HTERT RPE-1 (cell line): ENCODE results near the gene ABLIM1.

Experiments
- in situ Hi-C: fragments of 300-500 bp; cut with MboI; formaldehyde crosslinking; loops from 4 replicates; pipeline ENCODE4 v1.14.3; 2020; ENCODE audit warnings: low sequenced_read_pairs

The ABLIM1 gene

DNA sequence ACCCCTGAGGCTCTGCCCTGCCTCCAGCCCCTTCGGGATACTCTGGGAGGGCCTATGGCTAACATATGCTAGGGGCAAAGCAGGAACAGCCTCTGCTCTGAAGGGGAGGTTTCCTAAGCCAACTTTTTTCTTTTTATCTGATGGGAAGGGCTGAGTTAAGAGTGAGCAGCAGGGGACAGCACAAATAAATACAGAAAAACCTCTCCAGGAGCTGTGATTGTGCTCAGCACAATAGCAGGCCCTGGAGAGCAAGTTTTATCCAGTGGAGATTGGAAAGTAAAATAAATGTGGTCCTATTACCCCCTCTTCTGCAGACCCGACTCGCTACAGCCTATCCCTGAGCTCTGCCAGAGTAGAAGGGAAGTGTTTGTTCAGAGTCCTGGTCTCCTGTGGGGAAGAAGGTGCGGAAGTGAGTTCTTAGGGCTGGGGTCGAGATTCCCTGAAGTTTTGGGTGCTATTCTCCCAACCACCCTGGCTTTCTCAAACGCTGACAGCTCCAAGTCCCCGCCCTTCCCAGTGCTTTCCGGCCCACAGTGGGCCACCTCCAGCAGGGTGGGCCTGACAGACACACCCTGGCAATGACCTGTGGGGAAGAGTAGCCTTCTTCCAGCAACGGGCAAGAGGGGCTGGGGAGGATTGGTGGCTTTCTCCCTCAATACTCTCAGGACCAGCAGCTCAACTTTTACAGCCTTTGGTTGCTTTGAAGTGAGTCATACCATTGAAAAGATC is 230.8 kb downstream of the ABLIM1 start:
- in situ Hi-C loops: no loop called here

DNA sequence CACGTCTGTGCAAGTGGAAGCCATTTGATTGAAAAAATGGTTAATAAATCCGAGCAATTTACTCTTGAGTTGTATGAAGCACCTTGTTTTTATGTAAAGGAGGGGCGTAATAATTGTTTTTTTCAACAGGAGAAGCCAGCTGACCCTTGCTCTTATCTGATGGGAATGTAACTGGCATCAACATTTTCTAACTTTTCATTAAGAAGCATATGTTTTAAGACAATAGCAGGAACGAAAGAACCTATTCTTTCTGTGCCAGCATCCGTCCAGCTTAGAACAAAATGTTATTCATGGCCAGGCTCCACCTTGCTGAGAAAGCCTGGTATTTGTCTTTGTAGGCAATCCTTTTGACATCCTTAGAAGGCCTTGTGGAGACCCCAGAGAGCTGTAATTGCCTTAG is 231.6 kb downstream of the ABLIM1 start:
- in situ Hi-C loops: no loop called here

DNA sequence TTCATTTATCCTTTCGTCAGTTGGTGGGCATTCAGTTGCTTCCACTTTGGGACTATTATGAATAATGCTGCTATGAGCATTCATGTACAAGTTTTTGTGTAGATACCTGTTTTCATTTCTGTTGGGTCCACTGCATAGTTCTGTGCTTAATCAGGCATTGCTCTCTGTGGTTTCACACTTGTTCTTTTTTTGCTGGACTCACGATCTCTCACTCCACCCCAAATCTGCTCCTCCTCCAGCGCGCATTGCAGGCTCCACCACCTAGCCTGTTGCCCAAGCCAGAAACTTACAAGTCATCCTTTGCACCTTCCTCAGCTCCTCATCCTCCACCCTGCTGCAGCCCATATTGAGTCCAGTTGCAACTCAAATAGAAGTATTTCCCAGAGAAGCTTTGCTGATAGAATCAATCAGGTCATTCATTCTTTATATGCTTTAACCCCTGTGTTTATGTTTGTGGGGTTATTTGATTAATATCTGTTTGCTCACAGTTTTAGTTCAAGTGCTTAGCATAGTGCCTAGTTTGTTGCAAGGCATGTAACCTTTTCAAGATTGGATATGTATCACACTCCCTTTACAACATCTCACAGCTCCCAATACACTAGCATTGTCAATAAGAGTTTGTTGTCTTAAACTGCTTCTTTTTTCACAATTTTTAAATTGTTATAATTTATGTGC is 237.1 kb downstream of the ABLIM1 start:
- in situ Hi-C loops: no loop called here

DNA sequence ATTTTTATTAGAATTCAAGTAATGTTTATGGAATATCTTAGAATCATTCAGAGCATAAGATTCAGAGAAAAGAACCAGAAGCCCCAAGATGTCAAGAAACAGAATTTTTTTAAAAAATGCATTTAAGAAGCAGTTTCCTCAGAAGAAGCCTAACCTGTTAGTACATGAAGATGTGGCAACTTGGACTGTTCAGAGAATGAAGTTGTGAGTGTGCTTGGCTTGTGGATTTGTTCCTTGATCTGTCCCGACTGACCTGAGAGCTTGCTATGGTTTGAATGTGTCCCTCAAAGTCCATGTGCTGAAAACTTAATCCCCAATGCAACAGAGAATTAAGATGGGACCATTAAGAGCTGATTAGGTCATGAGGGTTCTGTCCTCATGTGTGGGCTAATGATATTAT is 240.0 kb downstream of the ABLIM1 start:
- in situ Hi-C loops: no loop called here

DNA sequence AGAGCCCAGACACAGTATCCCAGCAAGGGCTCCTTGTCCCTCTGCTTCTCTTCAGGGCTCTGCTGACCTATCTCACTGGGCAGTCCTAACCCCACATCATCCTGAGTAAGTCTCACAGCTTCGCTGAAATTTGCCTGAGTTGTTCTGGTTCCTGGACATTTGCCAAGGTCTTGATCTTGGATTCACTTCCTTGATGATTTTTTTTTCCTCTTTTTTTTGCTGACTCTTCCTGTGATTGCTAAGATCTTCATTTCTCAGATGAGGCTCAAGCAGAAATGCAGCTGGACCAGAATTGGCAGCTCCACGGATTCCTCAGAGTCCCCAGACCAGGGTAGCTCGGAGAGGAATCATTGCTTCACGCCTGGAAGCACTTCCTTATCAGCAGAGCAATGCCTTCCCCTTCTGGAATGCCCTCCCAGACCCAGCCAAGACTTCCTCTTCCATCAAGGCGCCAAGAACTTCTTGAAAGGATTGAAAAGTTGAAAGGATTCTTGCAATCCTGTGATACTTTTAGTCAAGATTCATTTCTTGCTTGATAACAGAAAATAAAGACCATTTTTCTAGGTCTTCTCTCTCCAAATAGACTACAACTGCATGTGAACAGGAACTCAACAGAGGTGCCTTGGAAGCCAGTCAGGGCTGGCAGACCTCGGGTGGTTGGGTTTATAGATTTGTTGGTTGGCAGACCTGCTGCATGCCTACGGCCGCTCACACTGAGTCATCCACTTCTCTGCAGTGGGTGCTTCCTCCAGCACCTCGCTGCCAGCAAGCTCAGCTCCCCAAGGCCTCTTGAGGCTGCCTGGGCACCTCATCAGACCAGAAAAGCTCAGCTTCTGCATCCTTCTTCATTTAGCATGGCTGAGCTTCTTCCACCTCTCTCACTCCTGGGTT is 244.9 kb downstream of the ABLIM1 start:
- in situ Hi-C loops: no loop called here

DNA sequence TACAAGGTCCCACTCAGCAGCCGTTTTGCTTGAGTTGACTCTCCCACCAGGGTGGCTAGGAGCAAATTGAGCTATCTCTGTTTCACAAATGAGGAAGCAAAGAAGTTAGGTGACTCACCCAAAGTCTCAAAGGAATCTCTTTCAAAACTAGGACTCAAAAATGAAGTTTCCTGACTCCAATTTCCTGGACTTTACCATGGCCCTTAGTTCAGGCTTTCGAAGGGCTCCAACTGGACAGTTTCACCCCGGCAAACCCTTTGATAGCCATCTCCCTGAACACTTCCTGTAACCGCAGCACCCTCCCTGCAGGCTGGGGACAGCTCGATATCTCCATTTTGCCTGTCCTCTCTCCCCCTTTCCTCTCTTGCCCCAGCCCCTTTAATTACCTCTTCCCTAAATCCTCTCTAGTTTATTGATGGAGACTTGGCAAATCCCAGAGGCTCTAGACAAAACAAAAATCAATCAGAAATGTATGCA is 249.1 kb downstream of the ABLIM1 start:
- in situ Hi-C loops: no loop called here

DNA sequence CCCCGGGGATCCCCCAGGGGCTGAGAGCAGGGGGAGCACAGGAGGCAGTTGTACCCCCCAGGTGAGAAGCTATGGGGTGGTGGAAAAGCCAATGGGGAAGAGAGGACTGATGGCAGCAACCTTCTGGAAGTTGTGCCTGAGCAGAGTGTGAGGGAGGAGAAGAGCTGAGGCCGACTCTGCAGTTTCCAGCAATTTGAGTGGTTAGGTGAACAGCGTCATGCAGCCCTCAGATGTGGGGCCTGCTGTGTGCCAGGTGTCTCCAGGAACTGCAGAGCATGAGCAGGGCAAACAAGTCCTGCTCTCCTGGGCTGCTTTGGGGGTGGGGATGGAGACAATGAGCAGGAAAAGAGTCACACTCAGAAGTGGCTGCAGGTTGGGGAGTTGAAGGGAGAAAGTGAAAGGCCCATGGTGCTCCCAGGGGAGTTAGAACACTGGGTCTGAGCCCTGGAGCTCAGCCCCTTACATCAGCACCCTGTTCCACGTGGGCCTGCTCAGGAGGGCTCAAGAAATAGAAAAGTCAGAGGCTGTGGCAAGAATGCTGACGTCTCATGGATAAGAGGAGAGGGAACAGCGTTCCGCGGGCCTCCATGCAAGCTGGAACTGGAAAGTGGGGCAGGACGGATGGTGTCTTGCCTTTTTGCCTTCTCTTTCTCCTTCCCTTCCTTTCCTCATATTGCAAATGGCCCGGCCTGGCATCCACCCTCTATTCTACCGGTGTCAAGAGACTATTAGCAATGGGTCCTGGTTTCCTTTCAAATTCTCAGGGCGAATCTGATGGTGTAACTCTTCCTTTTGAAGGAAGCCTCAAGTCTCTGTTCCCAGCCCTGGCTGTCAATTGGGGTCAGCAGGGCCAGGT is 249.7 kb downstream of the ABLIM1 start:
- in situ Hi-C loops: no loop called here

DNA sequence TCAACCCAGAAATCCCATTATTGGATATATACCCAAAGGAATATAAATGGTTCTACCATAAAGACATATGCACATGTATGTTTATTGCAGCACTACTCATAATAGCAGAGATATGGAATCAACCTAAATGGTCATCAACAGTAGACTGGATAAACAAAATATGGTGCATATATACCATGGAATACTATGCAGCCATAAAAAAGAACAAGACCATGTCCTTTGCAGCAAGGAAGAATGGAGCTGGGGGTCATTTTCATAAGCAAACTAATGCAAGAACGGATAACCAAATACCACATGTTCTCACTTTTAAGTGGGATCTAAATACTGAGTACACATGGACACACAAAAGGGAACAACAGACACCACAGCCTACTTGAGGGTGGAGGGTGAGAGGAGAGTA is 251.6 kb downstream of the ABLIM1 start:
- in situ Hi-C loops: no loop called here

DNA sequence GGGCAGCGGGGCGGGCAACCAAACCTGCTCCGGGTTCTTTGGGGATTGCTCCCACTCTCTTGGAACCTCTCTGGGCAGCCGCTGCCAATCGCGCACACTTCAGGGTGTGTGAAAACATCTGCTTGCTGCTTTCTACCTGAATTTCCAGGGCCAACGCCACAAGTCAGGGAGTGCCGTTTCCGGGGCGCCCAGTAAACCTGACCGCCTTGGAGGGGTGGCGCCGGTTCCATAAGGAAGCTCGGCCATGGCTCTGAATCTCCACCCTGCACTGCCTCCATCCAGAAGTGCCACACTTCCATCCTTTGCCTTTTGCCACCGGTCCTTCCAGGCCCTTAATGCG is 253.1 kb downstream of the ABLIM1 start:
- in situ Hi-C loops: no loop called here

DNA sequence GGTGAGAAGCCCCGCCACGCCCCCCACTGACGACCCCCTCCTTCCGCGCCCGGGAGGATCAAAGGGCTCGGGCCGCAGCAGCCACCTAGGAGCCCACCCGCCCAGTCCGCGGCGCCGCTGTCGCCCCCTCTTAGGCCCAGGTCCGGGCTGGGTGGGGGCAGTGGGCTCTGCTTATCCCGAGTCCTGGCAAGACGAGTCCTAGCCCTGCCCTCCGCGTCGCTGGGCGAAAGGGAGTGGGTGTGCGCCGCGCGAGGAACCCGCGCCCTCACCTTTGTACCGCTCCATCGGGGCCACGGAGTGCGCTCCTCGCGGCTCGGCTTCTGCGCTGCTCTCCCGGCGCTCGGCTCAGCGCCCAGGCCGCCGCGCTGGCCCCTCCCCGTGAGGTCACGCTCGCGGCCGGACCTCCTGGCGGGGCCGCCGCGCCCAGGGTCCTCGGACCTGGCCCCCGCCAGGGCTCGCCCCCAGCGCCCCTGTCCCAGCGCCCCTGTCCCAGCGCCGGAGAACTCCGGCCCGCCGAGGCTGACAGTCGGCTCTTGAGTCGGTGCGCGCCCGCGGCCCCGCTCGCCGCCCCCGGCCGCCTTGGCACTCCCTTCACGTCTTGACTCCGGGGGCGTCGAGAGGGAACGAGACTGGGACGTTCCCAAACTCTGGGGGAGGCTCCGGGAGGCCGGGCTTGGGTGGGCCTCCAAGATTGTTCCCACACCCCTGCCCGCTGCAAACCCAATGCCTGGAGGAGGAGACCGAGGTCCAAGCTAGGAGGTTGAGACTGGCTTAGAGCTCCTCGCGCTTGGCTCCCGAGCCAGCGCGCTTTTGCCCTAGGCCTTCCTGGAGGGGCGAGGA is 253.7 kb downstream of the ABLIM1 start, which contains the start of gene AFAP1L2:
AFAP1L2 (minus strand) TSS at position 332 of the 840 bp plus-strand sequence; CDS start at position 285, 47 bp downstream.
- in situ Hi-C loops: no loop called here

DNA sequence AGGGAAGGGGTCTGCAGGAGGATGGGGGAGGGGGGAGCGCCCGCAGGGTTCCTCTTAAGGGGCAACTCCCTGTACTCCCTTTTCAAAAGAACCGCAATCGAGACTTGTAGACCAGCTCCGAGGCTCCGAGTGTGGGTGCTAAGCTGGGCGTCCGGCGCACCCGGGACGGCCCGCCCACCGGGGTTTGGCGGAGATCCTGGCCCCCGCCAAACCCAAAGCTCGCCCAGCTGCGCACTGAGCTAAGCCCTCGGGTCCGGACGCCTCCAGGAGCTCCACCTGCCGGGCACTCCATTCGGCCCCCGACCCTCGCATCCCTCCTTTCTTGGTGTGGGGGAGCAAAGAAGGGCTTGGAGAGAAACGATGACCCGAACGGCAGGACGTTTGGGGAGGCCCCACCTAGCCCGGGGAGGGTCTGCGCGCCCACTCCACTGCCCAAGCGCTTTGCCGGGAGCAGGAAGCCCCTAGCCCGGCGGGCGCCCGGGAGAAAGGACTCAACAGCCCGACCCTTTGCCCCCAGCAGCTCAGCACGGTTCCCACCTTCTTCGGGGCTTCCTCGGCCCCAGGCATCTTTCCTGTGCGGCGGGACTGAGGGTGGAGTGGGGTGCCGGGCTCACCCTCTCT is 254.4 kb downstream of the ABLIM1 start:
- in situ Hi-C loops: no loop called here

DNA sequence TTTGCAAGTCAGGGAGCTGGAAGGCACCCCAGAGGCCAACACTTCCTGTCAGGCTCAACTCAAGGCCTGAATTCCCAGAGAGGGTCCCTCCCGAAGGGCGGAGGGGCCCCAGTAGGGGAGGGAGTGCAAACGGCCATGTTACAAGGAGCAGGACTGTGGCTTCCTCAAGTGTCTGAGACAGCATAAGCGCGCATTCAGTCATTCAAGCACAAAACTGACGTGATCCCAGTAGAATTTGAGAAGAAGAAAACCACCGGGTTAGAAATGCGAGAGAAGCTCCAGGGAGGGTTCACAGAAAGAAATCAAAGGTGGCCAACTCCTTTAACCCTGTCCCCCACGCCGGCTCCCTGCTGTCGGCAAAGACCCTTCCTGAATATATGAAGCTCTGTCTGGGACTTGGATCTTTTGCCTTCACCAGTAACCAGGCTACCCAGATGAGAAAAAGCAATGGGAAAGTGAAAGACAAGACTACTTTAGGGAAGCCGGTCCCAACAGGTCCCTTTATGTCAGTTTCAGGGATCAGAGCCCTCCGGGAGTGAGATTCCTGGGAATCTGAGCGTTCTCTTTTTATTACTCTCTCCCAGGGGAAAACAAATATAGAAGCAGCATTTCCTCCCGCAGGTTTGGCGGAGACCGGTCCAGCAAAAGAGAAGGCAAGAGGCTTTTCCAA is 255.1 kb downstream of the ABLIM1 start:
- in situ Hi-C loops: no loop called here

DNA sequence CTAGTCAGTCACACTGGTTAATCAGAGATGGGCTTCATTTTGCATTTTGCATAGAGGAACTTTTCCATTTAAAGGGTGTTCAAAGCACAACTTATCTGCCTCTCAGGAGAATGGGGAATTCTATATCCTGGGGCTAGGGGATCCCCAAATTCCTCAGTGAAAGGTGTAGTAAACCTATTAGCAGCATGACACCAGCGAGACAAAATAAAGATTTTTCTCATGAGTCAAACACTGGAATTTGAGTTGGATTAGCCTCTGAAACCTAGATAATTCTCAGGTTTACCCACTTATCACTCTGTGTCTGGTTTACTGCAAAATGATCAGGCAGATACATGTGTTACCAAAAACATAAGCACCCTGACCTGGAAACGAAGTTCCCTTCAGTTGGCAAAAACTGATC is 255.8 kb downstream of the ABLIM1 start:
- in situ Hi-C loops: no loop called here

DNA sequence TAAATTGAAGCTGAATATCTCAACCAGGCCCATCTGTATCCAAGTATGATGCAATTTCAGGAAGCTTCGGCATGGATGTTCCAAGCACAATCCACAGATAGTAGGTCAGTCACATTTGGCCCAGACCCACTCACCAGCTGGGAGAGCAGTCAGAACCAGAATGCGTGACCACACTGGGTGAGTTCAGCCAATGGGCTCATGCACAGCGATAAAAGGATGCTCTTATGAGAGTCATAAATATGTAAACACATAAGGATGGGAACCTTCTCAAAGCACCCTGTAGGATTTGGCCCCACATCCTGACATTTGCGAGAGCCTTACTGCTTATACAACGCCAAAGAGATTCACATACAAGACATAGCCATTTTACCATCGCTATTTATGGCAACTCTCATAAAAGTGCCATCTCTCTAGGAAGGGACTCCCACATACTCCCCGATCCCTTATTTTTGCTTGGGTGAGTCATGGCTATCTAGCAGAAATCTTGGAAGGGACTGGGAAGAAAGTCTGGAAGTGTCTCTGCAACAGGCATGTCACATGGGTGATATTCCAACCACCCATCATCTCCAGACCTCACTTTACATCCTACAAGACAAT is 256.8 kb downstream of the ABLIM1 start:
- in situ Hi-C loops: no loop called here

DNA sequence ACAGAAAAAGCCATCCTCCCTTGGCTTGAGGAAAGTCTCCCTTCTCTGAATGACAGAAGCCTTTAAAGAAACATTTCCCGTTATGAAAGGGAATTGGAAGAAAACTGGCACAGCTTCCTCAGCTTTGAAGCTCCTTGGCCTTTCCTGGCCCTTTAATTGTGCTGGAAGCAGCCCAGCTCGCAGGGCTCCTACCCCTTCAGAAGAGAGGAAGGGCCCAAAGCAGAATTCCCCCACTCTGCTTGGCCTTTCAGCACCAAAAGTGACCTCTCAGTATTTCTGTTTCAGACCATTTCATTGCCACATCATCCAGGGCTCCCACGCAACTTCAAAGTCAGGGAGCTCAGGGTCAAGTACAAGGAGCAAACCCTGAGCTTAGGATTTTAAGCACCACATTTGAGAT is 258.0 kb downstream of the ABLIM1 start:
- in situ Hi-C loops: no loop called here

DNA sequence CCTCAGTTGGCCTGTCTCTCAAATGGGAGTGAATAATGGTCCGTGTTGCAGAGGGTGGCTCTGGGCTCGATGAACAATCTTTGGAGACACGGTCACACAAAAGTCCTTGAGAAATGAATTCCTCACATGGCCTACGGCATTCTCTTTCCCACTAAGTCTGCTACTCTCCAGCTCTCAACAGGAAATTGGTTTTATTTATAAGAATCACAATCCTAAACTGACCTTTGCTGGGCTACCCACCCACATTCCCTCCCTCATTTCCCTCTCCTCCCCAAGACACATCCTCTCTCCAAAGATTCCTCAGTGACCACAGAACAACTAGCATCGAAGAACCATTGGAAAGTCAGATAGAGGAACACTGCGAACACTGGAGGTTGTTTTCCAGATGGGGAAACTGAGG is 258.5 kb downstream of the ABLIM1 start:
- in situ Hi-C loops: no loop called here

DNA sequence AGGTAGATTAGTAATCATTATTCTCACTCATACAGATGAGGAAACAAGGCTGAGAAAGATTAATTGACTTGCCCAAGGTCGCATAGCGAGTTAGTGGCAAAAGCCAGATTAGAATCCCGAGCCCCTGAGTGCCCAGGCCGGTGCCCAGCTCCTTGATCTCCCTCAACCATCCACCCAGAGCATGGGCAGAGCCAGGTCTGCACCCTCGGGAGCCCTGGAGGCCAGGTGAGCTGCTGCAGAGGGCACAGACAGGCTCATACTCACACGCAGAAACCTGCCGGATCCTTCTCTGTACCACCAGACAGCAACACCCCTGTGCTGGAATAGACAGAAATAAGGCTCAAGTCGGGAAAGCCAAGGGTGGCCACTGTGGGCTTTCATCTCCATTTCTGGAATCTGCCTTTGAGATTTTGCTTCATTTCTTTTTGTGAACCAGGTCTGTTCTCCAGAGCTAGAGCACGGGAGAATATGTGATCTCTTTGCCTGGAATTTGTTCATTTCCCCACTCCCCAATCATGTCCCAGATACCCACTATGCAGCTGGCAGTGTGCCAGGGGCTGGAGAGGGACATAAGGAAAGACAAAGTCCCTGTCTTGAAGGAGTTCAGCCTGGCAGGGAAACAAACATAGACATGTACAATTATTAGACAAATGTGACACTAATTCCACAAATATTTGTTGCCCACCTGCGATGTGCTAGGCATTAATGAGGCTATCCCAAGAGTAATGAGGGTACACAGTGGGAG is 259.3 kb downstream of the ABLIM1 start:
- in situ Hi-C loops: no loop called here
